Hematopoietic multipotent progenitor cell (in vitro differentiated cells): ENCODE data around the gene OR2T27. TPM values are rescaled to one million over a fixed set of nuclear protein-coding genes. Genes with fewer than 3 reads are reported as not detected.
A peak's percentile ranks its signal among the peaks of the same experiment; 100 is the strongest.
"Not testable (repeated sequence)": the region's sequence is repeated elsewhere in the genome, so short reads cannot be mapped to it uniquely, and the experiment has no call there.

Source experiments
- DNase-seq, 3 donors: peaks; one replicate each; pipeline ENCODE4 v3.0.0-alpha.2; 2011 to 2015; ENCODE audit warnings: low read depth in 2 of 3, low spot score in 2 of 3
- total RNA-seq: library from RNA; depleted of rRNA; stranded (reverse); fragments of >200 nt; gene quantifications from one replicate; pipeline ENCODE4 v1.2.3, GENCODE V29; 2012

The OR2T27 gene
- total RNA-seq, 1 donor: not detected

DNA sequence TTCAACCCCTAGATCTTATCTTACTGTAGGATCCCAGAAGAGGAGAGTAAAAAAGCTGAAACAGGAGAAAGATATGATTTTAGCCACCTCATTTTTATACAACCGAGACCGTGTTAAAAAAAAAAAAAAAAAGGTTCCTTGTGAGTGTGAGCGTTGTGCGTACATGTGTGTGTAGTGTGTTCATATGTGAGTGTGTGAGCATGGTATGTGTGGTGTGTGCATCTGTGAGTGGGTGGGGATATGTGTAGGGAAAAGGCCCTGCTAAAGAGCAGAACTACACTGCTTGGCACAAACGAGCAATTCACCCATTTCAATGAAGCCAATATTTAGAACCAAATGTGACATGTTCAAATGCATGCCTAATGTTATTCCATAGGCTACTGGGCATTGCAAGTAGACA lies 13.7 kb downstream of the OR2T27 start:
- not testable (repeated sequence) for DNase-seq

DNA sequence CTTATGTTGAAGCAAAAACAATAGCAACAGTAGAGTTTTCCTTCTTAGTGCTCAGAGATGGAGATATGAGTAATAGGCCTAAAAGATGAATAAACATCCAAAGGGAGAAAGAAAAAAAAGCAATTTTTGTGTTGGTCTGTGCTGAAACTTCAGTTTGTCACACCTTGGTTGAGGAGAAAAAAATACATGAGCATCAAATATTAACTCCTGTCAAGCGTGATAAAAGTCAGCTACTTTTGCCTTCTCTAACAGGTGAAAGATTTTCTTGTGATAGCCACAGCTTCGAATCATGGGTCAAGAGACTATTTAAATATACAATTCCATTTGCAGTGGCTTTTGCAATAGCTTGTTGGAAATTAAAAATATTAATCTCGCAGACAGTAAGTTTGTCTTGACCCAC lies 14.4 kb downstream of the OR2T27 start:
- not testable (repeated sequence) for DNase-seq

DNA sequence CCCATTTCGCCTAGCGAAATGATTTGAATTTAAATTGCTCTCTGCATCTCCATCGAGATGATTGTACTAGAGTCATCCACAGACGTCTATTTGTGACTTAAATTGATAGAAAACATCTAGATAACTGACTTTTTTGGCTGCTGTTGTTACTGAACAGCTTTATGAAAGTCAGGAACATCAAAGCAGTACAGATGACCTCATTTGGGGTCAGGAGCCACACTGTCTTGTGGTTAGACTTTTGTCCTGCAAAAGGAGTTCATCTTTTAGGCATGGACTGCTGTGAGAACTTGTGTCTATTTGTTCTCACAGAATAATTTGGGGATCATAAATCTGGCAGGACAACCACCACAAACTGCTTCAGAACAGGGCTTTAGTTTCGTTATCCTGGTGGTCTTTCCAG lies 15.7 kb downstream of the OR2T27 start:
- not testable (repeated sequence) for DNase-seq

- not testable (repeated sequence) for DNase-seq
Observed at GRCh38 chr1:248636612-248637011, 18.7 kb downstream of the OR2T27 start.

DNA sequence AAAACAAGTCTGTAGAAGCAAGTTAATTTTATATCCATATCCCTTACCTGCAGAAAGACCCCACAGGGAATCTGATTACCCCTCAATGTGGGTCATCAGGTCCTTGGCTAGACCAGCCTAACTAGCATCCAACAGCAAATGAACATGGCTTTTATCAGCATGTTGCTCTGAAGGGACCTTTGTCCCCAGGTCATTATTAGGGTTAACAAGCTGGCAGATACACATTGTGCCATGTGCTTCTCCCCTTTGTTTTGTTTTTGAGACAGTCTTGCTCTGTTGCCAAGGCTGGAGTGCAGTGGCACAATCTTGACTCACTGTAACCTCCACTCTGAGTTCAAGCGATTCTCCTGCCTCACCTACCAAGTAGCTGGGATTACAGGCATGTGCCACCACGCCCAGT lies 20.3 kb downstream of the OR2T27 start, which contains the start of gene OR2T11:
Gene OR2T11 (minus strand): TSS at position 101 of the 400 bp plus-strand sequence. CDS start 7,963 bp downstream, outside the sequence.
- DNase-seq: not testable (repeated sequence)

DNA sequence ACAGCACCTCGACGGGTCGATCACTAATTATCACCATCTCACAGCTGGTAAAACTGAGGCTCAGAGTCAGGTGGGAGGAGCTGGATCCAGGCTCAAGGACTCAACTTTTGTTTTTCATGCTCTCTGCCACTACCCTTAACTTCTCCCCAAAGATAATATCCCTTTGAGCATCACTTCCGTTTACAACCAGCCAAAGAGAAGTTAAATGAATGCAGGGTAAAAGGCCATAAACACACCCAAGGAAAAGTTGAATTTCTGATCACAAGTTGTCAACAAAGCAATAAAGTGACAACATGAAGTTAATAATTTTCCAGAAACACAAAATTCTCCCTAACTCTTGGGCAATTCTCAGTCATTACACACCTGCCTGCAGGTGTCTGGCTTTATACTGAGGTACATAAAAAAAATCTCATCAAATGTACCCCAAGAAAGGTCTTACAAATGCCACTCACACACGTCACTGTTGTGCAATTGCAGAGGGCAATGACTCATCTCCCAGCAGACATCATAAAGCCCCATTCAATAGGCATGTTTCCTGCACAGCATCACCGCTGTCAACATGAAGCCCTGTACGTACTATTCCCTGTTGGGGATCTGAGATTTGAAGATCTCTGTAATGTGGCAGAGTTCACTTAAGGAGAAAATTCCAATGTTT lies 23.8 kb downstream of the OR2T27 start:
- no peak for DNase-seq

DNA sequence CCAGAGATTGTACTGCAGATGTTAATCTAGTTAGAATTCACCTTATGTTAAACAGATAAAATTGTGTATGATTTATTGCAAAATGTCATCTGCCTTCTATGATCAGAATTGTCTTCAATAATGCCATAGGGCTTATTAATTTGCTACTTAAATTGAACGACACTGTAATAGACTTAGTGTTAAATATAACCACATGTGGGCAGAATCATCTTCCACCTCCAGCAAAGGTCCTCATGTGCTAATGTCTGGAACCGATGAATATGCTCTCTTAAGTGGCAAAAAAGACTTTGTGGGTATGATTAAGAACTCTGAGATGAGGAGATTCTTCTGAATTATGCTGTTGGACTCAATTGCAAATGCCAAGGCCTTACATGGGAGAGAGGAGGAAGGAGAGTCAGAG lies 24.8 kb downstream of the OR2T27 start:
- DNase-seq: no peak

- no peak for DNase-seq
Observed at GRCh38 chr1:248627971-248628844, 27.1 kb downstream of the OR2T27 start.

GRCh38 chr1:248625971-248626370 lies 29.4 kb downstream of the OR2T27 start:
- no peak for DNase-seq

GRCh38 chr1:248625166-248625565 lies 30.2 kb downstream of the OR2T27 start:
- DNase-seq: no peak

- peak in 2 of 3 donors; percentile 14 to 47 for DNase-seq
Observed at GRCh38 chr1:248622570-248623001, 32.7 kb downstream of the OR2T27 start.

GRCh38 chr1:248621770-248622169 lies 33.6 kb downstream of the OR2T27 start:
- DNase-seq: no peak

GRCh38 chr1:248618878-248619277 lies 36.5 kb downstream of the OR2T27 start:
- DNase-seq: peak in 1 of 3 donors; percentile 23

DNA sequence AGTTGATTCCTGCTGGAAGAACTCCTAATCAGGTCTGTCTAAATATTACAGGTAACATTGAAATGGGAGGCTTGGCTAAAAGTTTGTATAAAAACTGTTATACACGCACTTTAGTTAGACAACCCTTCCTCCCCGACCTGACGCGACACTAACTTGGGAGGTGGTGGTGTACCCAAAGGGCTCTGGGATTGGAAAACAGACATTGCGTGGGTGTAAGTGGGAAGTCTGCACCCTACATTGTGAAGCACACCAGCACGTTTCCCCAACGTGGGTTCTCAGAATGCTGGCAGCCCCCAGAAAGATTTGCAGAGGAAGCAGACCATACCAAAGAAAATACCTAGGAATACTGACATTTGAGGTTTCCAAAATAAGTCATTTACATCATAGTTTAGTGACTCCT lies 37.2 kb downstream of the OR2T27 start:
- DNase-seq: no peak

GRCh38 chr1:248613742-248614141 lies 41.6 kb downstream of the OR2T27 start:
- DNase-seq: no peak

- DNase-seq: no peak
Observed at GRCh38 chr1:248611883-248612414, 43.4 kb downstream of the OR2T27 start.

DNA sequence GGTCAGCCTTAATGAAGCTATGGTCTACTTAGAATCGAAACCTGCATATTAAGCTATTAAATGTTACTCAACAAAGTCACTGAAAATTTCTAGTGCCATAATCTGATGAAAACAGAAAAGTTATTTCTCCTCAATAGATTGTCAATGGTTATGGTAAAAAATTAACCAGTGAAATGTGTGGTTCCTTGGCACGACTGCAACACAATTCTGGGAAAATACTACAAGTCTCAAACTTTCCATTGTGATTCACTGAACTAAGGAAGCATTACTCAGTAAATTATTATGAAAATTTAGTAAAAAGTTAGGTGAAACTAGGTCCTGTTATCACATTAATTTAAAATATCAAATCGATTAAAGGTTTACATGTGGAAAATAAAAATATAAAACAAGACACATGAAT lies 45.0 kb downstream of the OR2T27 start:
- DNase-seq: no peak
